HCT116 (cell line): Measurements from ENCODE around the gene OPRD1.

Experiments
- CEBPB ChIP-seq: IDR thresholded peaks from 2 replicates; pipeline ENCODE4 v1.6.1; 2012; ENCODE audit warnings: low read depth
- EGR1 ChIP-seq: IDR thresholded peaks from 2 replicates; pipeline ENCODE4 v1.6.1; 2012; ENCODE audit warnings: low read depth
- POLR2A ChIP-seq: IDR thresholded peaks from 2 replicates; pipeline ENCODE4 v1.7.0; 2011; ENCODE audit warnings: borderline replicate concordance; ENCODE audit not compliant: insufficient read depth, insufficient read length; ENCODE audit errors: extremely low read depth
- POLR2AphosphoS5 ChIP-seq: IDR thresholded peaks from 2 replicates; pipeline ENCODE4 v1.6.1; 2011; ENCODE audit warnings: mild to moderate bottlenecking, low read depth, low read length, moderate library complexity
- SRF ChIP-seq: IDR thresholded peaks from 2 replicates; pipeline ENCODE4 v1.6.1; 2012; ENCODE audit warnings: low read depth
- TCF7L2 ChIP-seq: IDR thresholded peaks from 2 replicates; pipeline ENCODE4 v1.7.0; 2011; ENCODE audit warnings: borderline replicate concordance, inconsistent platforms; ENCODE audit not compliant: insufficient read depth, insufficient read length; ENCODE audit errors: extremely low read depth
- TF ChIP-seq, protein P1 (sequence below), 3 experiments: fragments of 200-600 bp in 1 of 3; sonication (generic) in 1 of 3; IDR thresholded peaks in 2 of 3; conservative IDR thresholded peaks in 1 of 3; 2 replicates each; pipeline ENCODE4 v1.5.1; 2012 to 2017; ENCODE audit warnings: low read depth in 2 of 3, low read length in 2 of 3, antibody characterized with exemption in 1 of 3, borderline replicate concordance in 1 of 3, control low read depth in 1 of 3, mild to moderate bottlenecking in 1 of 3, mixed read lengths in 1 of 3, mixed run types in 1 of 3, moderate library complexity in 1 of 3; ENCODE audit not compliant: insufficient read depth in 1 of 3
- TF ChIP-seq, protein P2 (sequence below): IDR thresholded peaks from 2 replicates; pipeline ENCODE4 v1.6.1; 2012
- TF ChIP-seq, protein P3 (sequence below): IDR thresholded peaks from 2 replicates; pipeline ENCODE4 v1.6.1; 2012; ENCODE audit warnings: low read depth

DNA sequence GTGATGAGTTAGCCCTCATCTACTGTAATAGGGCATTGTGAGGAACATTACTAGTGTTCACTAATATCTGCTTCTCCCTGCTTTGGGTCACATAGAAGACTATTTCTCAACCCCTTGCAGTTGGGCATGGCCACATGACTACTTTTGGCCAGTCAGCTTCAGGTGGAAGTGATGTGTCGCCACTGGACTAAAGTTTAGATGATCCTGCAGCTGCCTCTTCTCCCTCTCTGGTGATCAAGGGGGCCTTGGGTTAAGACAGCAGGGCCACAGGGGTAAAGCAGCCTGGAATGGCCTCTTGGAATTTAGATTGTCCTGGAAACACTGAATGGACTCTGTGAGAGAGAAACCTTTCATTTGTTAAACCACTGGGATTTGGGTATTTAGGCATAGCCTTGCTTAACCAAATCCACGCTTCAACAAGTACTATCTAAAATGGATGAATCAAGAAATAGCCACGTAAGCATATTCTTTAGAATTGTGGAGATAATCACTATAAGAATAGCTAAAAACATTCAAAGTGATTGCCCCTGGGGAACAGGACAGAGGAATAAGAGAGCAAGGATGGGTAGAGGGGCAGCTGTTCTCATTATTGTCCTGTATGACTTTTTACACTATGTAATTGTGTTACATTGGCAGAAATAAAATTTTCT is 41.2 kb downstream of the OPRD1 start:
- TF ChIP-seq POLR2A (no peak), TCF7L2 (no peak), EGR1 (no peak), SRF (no peak), POLR2AphosphoS5 (no peak), CEBPB (no peak)
- TF ChIP-seq, protein P1, sequence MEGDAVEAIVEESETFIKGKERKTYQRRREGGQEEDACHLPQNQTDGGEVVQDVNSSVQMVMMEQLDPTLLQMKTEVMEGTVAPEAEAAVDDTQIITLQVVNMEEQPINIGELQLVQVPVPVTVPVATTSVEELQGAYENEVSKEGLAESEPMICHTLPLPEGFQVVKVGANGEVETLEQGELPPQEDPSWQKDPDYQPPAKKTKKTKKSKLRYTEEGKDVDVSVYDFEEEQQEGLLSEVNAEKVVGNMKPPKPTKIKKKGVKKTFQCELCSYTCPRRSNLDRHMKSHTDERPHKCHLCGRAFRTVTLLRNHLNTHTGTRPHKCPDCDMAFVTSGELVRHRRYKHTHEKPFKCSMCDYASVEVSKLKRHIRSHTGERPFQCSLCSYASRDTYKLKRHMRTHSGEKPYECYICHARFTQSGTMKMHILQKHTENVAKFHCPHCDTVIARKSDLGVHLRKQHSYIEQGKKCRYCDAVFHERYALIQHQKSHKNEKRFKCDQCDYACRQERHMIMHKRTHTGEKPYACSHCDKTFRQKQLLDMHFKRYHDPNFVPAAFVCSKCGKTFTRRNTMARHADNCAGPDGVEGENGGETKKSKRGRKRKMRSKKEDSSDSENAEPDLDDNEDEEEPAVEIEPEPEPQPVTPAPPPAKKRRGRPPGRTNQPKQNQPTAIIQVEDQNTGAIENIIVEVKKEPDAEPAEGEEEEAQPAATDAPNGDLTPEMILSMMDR (IDR thresholded peaks at IDR 0.05 in 2 of 3, conservative IDR thresholded peaks at IDR 0.05 in 1 of 3; ENCODE audit: borderline replicate concordance in 1 of 3, insufficient read depth in 1 of 3, low read depth in 2 of 3, low read length in 2 of 3) = no peak
- TF ChIP-seq, protein P2, sequence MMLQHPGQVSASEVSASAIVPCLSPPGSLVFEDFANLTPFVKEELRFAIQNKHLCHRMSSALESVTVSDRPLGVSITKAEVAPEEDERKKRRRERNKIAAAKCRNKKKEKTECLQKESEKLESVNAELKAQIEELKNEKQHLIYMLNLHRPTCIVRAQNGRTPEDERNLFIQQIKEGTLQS = no peak
- TF ChIP-seq, protein P3, sequence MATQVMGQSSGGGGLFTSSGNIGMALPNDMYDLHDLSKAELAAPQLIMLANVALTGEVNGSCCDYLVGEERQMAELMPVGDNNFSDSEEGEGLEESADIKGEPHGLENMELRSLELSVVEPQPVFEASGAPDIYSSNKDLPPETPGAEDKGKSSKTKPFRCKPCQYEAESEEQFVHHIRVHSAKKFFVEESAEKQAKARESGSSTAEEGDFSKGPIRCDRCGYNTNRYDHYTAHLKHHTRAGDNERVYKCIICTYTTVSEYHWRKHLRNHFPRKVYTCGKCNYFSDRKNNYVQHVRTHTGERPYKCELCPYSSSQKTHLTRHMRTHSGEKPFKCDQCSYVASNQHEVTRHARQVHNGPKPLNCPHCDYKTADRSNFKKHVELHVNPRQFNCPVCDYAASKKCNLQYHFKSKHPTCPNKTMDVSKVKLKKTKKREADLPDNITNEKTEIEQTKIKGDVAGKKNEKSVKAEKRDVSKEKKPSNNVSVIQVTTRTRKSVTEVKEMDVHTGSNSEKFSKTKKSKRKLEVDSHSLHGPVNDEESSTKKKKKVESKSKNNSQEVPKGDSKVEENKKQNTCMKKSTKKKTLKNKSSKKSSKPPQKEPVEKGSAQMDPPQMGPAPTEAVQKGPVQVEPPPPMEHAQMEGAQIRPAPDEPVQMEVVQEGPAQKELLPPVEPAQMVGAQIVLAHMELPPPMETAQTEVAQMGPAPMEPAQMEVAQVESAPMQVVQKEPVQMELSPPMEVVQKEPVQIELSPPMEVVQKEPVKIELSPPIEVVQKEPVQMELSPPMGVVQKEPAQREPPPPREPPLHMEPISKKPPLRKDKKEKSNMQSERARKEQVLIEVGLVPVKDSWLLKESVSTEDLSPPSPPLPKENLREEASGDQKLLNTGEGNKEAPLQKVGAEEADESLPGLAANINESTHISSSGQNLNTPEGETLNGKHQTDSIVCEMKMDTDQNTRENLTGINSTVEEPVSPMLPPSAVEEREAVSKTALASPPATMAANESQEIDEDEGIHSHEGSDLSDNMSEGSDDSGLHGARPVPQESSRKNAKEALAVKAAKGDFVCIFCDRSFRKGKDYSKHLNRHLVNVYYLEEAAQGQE = no peak
